ENCODE results near the gene FGGY.
"Not testable (repeated sequence)": the region's sequence is repeated elsewhere in the genome, so short reads cannot be mapped to it uniquely, and the experiment has no call there.

Gene FGGY

GRCh38 chr1:59579222-59579621, 282.3 kb downstream of the FGGY start:
- no peak for DNase-seq (ENCODE audit: low read depth)

- no peak for DNase-seq (ENCODE audit: low read depth)
Observed at GRCh38 chr1:59580257-59580656, 283.4 kb downstream of the FGGY start.

- DNase-seq (ENCODE audit: low read depth) = not testable (repeated sequence)
Observed at GRCh38 chr1:59592410-59592809, 295.5 kb downstream of the FGGY start.

GRCh38 chr1:59592924-59593323, 296.0 kb downstream of the FGGY start:
- no peak for DNase-seq (ENCODE audit: low read depth)

GRCh38 chr1:59593798-59594790, 297.2 kb downstream of the FGGY start:
- DNase-seq (ENCODE audit: low read depth) = no peak

GRCh38 chr1:59595774-59596173, 298.9 kb downstream of the FGGY start:
- DNase-seq (ENCODE audit: low read depth) = peak; percentile 75

GRCh38 chr1:59596432-59596831, 299.5 kb downstream of the FGGY start:
- DNase-seq (ENCODE audit: low read depth) = peak; percentile 82

GRCh38 chr1:59596956-59597355, 300.1 kb downstream of the FGGY start:
- peak; percentile 32 for DNase-seq (ENCODE audit: low read depth)

- DNase-seq (ENCODE audit: low read depth) = peak; percentile 52
Observed at GRCh38 chr1:59597420-59598119, 300.7 kb downstream of the FGGY start.

GRCh38 chr1:59598120-59598440, 301.2 kb downstream of the FGGY start:
- DNase-seq (ENCODE audit: low read depth) = no peak

- DNase-seq (ENCODE audit: low read depth) = peak; percentile 83
Observed at GRCh38 chr1:59601041-59601441, 304.1 kb downstream of the FGGY start.

GRCh38 chr1:59601811-59602210, 304.9 kb downstream of the FGGY start:
- peak; percentile 32 for DNase-seq (ENCODE audit: low read depth)

GRCh38 chr1:59604191-59604590, 307.3 kb downstream of the FGGY start:
- no peak for DNase-seq (ENCODE audit: low read depth)

GRCh38 chr1:59605184-59605583, 308.3 kb downstream of the FGGY start:
- DNase-seq (ENCODE audit: low read depth) = peak; percentile 23

GRCh38 chr1:59605761-59606160, 308.9 kb downstream of the FGGY start:
- peak; percentile 28 for DNase-seq (ENCODE audit: low read depth)

GRCh38 chr1:59609245-59609644, 312.4 kb downstream of the FGGY start:
- DNase-seq (ENCODE audit: low read depth) = no peak

- not testable (repeated sequence) for DNase-seq (ENCODE audit: low read depth)
Observed at GRCh38 chr1:59610499-59610898, 313.6 kb downstream of the FGGY start.

- DNase-seq (ENCODE audit: low read depth) = no peak
Observed at GRCh38 chr1:59617434-59617833, 320.5 kb downstream of the FGGY start.

GRCh38 chr1:59619557-59619956, 322.7 kb downstream of the FGGY start:
- no peak for DNase-seq (ENCODE audit: low read depth)

GRCh38 chr1:59625384-59625783, 328.5 kb downstream of the FGGY start:
- peak; percentile 23 for DNase-seq (ENCODE audit: low read depth)

- DNase-seq (ENCODE audit: low read depth) = peak; percentile 39
Observed at GRCh38 chr1:59631561-59632255, 334.8 kb downstream of the FGGY start.

- DNase-seq (ENCODE audit: low read depth) = no peak
Observed at GRCh38 chr1:59635097-59635496, 338.2 kb downstream of the FGGY start.
